ENCODE data around the gene CISD3.

- no peak for TF ChIP-seq CTCF (conservative IDR thresholded peaks at IDR 0.05; ENCODE audit: low read depth, low read length)
- no peak for TF ChIP-seq EZH2phosphoT487 (IDR thresholded peaks at IDR 0.05; ENCODE audit: borderline replicate concordance, low read length)
- TF ChIP-seq EZH2 (IDR thresholded peaks at IDR 0.05; ENCODE audit: low read length, unreplicated experiment) = no peak
Measured at GRCh38 chr17:38710985-38711384, 19.2 kb upstream of the CISD3 start.

Data from PC-3 (cell line).